NCI-H226 (cell line): ENCODE data around the gene SBNO2.
"Not testable (repeated sequence)": the region's sequence is repeated elsewhere in the genome, so short reads cannot be mapped to it uniquely, and the experiment has no call there.

Source experiments
- DNase-seq: peaks from one replicate; pipeline ENCODE4 v3.0.0-alpha.2; 2015

The SBNO2 gene

GRCh38 chr19:1132552-1133383 is 41.3 kb downstream of the SBNO2 start:
- no peak for DNase-seq

DNA sequence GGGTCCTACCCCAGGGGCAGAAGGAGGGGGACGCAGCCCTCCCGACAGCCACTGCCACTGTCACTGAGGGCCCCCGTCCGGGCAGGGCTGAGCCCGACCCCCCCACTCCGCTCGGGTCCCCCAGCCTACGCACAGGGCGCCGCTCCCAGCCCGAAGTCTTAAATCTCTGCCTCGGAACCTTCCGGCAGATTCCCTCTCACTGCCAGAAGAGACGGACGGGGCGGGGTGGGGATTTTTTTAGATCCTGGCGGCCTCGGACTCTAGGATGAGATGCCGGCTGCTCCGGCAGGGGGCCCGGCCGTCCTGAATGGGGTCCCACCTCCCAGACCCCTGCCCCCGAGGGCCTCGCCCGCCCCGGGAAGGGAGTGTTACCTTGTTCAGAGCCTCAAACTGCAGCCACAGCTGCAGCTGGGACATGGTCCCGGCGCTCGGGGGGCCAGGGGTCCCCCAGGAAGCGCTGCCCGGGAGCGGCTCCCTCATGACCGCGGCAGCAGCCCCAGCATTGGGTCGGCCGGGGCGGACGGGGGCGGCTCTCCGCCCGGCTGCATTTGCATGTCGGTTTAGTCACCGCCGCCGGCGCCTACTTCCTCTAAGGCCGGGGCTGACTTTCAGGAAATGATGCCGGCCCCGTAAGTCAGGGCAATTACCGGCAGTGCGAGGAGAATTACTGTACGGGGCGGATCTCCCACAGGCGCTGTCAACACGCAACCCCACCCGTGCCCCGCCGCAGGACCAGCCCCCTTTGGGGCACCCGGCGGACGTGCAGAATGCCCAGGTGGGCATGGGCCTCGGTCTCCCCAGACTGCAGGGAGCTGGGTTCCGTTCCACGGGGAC is 42.1 kb downstream of the SBNO2 start:
- peak; percentile 84 for DNase-seq

- DNase-seq = no peak
Observed at GRCh38 chr19:1130771-1131717, 43.0 kb downstream of the SBNO2 start.

DNA sequence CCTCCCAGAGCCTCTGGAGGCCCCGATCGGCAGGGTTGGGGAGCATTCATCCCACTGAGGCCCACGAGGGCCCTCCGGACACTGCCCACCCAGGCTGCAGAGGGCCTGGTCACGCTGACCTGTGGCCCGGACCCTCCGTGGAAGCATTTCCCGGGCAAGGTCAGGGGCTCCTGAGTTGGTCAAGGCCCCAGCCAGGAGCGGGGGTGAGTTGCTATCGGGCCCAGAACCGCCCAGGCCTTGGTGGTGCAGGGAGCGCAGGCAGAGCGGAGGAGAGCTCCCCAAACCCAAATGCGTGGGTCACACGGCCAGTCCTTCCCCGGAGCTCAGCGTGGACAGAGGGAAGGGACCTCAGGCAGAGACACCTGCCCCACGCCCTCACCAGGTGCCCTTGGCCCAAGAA is 44.5 kb downstream of the SBNO2 start:
- no peak for DNase-seq

DNA sequence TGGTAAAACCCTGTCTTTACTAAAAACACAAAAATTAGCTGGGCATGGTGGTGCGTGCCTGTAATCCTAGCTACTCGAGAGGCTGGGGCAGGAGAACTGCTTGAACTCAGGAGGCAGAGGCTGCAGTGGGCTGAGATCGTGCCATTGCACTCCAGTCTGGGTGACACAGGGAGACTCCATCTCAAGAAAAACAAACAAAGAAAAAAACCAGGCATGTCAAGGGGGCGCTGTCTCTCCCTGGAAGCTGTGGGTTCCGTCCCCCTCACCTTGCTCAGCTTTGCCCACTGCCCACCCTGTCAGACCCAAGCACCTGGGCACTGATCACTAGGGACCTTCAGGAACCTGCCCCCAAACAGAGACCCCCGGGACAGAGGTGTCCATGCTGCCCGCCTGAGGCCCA is 45.0 kb downstream of the SBNO2 start:
- DNase-seq = not testable (repeated sequence)

DNA sequence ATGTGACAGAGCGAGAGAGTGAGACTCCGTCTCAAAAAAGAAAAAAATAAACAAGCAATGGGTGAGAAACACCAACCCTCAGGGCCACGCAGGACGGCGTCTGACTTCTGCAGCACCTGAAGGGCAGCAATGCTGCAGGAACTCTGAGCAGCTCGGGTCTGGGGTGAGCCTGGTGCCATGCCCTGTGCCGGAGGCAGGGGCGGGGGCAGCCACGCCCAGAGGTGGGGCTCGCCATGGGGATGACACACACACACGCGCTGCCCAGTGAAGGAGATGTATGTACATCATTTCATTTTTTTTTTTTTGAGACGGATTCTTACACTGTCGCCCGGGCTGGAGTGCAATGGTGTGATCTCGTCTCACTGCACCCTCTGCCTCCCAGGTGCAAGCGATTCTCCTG is 46.0 kb downstream of the SBNO2 start:
- DNase-seq = no peak

DNA sequence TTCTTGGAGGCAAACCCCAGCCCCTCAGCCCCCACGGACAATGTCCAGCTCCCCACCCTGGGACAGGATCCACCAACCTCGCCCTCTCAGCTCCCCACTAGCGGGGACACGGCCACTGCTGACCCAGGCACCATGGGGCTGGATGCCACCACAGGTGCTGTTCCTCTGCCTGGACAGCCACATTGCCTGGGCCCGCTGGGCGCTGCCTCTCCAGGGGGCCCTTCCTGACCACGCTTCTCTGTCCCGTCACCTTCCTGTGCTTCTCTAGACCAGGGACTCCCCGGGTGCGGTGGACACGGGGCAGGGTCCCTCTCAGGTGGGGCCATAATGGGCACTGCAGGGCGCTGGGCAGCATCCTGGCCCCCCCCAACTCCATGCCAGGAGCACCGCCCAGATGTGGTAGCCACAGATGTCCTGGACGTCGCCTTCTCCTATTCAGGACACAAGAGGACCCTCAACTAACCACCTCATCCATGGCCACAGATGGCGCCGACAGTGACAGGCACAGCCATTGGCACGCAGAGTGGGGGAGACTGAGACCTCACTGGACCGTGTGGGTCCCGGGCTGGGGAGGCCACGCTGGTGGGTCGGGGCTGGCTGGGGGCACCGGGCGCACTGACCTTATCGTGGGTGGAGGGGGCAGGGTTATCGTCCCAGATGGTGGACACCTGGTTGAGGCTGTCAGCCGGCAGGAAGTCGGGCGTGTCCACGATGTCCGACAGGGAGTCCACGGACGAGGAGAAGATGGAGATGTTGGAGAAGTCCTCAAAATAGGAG is 46.9 kb downstream of the SBNO2 start:
- DNase-seq = no peak

- DNase-seq = peak; percentile 31
Observed at GRCh38 chr19:1125601-1126467, 48.2 kb downstream of the SBNO2 start.

DNA sequence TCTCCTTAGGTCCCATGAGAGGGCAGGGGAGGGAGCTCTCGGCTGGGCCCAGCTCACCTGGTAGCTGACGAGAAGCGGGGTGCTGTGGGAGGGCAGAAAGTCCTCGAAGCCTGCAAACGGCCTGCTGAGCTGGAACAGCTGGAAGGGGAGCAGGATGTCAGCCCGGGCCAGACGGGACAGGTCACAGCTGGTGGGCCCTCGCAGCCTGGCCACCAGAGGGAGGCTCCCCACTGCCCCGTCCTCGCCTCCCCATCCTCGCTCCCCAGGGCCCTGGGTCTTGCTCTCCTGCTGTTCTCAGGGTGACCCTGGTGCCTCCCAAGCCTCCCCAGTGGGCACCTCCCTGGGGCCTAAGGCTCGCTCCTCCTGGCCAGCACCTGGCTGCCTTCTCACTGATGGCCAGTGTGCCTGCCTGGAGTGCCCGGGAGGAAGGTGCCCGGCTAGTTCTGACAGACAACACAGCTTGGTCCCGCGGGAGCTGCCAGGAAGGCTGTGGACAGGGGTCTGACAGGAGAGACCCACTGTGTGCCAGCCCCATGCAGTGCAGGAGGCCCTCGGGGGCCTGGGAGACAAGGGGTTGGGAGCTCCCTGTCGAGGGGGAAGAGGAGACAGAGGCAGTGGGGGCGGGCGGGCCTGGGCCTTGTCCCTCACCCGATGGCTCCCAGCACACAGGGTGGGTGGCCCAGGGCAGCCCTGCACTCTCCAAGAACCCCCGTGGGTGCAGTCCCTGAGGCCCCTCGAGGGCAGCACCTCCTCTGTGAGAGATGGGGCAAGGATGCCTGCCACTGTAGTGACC is 50.0 kb downstream of the SBNO2 start:
- DNase-seq = no peak

DNA sequence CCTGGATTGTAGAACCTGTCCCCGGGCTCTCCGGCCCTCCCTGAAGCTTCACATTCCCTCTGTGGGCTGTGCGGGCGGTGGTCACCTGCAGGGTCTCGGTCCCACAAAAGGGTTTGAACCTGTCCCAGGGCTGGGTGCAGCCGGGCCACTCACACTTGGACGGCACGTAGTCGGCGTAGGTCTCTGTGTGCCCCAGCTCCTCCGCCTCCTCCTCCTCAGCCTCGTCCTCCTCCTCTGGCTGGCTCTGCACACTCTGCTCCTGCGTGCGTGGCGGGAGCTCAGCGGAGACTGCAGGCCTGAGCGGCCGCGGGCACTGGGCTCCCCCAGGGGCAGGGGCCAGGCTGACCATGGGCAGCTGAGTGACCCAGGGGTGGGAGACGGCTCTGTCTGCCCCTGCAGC is 50.7 kb downstream of the SBNO2 start:
- DNase-seq = no peak

DNA sequence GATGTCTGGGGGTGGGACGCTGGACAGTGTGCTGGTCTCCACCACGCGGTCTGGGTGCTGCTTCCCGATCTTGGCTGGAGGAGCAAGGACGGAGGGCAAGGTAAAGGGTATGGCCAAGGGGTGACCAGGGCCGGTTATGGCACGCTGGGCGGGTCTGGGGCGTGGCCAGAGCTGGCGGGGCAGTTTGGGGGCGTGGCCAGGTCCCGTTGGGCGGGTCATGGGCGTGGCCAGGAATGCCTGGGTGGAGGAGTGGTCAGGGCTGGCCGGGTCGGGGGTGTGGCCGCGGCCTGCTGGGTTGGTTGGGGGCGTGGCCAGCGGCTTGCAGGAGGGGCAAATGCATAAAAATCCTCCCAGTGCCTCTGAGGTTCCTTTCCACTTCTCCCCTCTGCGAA is 51.1 kb downstream of the SBNO2 start:
- DNase-seq = peak; percentile 53

DNA sequence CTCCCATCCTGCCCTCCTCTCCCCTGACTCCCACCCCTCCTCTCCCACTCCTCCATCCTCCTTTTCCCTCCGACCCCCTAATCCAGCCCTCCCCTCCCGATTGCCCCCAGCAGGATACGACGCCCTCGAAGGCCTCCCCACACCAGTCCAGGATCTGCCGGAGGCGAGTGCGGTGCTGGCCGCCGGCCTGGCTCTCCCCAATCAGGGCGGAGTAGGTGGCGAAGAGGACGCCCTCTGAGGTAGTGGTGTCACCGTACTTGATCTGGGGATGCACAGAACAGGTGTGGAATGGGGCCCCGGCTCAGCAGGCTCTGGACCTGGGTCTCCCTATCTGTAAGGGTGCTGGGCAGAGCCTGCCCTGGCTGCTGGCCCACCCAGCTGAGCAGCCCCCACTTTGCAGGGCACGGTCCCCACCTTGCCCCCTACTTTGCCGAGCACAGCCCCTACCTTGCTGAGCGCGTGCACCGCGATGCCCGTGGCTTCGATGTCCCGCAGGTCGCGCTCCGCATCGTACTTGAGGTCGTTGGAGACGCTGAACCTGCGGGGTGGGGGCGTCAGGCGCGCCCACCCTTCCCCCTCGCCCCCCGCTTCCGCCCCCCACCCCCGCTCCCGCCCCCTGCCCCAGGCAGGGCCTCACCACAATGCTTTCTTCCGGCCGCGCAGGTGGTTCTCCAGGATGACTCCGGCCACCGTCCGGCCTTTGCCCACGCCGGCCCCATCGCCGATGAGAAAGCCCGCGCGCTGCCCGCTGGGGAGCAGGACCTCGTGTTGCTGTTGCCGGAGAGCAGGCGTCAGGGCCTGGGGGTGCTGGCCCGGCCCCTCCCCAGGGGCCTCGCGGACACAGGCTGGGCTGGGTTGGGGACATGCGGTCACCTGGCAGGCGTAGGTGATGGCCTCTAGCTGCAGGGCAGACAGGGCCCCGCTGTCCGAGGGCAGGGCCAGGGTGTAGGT is 51.8 kb downstream of the SBNO2 start:
- no peak for DNase-seq

DNA sequence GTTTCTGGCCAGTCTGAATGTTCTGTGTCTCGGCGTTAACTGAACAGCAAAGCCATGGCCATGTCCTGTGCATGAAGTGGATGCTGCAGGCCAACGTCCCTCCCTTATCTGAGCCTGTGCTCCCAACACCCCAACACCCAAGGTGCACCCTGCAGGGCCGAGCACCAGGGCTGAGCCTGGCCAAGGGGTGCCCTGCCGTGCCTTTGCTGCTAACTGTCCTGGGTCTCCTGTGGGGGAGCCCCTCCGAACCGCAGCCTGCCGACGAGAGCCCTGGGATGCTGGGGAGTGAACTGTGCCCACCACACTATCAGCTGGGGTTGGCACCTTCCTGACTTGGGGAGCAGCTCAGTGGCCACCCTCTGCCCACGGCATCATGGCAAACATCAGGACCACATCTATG is 52.7 kb downstream of the SBNO2 start:
- DNase-seq = no peak

DNA sequence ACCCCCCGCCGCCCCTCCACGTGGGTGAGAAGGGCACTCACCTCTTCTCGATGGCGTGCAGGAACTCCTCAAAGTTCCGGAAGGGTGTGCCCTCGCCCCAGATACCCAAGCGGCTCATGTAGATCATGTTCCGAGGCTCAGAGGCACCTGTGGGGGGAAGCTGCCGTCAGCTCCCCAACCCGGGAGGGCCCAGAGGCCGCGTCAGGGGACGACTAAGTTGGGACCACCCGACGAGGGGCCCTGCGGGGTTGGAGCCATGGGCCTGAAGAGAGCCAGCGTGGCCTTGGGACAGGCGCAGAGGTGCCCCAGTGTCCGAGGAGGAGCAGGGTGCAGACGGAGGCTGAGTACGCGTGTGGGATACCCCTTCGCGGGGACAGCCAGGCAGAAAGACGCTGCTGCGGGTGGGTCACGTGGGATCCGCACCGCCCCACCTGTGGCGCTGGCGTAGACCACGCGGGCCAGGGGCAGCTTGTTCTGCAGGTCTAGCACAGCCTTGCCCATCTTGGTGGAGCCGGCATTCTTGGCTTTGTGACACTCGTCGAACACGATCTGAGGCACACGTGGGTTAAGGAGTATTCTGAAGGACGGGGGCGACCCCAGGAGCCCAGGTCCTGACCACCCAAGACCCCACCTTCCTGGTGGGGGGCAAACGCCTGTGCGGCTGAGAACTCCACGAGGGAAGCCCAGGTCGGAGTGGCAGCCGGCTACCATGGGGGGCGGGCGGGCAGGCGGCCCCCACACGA is 54.4 kb downstream of the SBNO2 start:
- DNase-seq = no peak

DNA sequence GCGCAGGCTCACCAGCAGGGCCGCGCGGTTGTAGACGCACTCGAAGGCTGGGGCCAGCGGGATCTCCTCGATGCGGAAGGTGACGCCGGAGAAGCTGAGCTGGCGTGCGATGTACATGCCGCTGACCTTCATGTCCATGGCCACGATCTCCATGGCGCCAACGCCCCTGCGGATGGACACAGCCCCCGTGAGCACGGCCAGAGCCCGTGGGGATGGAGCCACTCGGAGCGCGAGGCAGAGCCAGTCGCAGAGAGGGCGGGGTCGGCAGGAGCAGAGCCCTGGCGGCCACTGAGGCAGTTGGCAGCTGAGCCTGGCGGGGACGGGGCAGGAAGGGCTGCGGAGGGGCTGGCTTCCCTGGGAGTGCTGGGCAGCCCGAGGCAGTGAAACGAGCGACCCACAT is 55.1 kb downstream of the SBNO2 start:
- no peak for DNase-seq

DNA sequence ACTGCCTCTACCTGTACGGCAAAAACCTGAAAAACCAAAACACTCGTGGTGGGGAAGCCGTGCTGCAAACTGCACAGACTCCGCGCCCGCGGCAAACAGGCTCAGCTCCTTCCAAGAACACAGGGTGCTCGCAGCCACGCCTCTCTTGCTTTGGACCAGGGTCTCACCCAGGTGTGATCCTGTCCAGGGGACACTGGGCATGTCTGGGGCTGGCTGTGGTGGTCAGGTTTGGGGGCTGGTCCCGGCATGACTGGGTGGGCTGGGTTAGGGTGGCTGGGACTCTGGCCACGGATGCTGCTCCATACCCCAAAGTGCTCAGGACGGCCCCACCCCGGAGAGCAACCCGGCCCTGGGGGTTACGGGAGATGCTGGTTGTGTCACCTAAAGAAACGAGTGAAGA is 56.4 kb downstream of the SBNO2 start:
- no peak for DNase-seq

DNA sequence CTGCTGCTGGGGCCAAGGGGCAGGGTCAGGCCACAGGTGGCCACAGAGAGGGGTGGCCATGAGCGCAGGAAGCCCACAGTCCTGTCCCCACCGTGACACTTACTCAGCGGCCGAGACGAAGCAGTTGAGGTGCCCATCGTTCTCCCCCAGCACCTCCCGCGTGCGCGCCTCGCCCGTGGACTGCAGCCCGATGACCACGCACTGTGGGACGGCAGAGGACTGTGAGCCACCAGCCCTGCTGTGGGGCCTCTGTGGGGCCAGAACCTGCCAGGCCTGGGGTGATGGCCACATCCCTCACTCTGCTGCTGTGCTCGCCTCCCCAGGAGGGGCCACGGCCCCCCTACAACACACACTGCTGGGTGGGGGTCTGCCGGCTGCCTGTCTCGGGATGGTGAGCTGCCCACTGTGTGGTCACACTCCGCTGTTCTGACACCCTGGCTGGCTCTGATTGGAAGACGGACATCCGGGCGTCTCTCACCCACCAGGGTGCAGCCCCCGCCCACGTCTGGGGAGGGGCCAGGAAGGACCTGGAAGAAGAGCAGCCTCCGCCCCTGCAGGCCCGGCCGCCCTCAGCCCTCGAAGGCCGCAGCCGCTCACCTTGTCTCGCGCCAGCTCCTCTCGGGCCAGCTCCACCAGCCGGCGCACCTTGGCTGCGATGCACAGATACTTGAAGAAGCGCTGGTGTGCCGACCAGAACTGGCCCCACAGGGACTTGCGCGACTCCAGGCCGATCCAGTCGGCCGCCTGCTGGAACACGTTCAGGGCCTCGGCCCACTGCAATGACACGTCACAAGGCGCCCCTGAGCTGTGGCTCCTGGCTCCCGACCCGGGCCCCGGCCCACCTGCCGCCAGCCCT is 57.1 kb downstream of the SBNO2 start:
- DNase-seq = no peak
